Endothelial cell (in vitro differentiated cells): ENCODE data around the gene RAC2. TPM values are rescaled to one million over a fixed set of nuclear protein-coding genes. Genes with fewer than 3 reads are reported as not detected.
A peak's percentile ranks its signal among the peaks of the same experiment; 100 is the strongest.

Experiments used
- DNase-seq: peaks from one replicate; pipeline ENCODE4 v3.0.0; 2021; ENCODE audit warnings: low spot score
- H3K27ac Mint-ChIP-seq: one replicate; pipeline ENCODE4 v1.8.0; 2021; ENCODE audit warnings: mixed read lengths, inconsistent platforms; ENCODE audit not compliant: unreplicated experiment
- H3K27me3 Mint-ChIP-seq: one replicate; pipeline ENCODE4 v1.8.0; 2021; ENCODE audit warnings: mild to moderate bottlenecking, moderate library complexity, mixed read lengths, inconsistent platforms; ENCODE audit not compliant: unreplicated experiment
- H3K36me3 Mint-ChIP-seq: one replicate; pipeline ENCODE4 v1.8.0; 2021; ENCODE audit warnings: mild to moderate bottlenecking, low read depth, mixed read lengths, inconsistent platforms; ENCODE audit not compliant: unreplicated experiment
- H3K4me1 Mint-ChIP-seq: one replicate; pipeline ENCODE4 v1.8.0; 2021; ENCODE audit warnings: mild to moderate bottlenecking, mixed read lengths, inconsistent platforms; ENCODE audit not compliant: unreplicated experiment
- H3K4me3 Mint-ChIP-seq: one replicate; pipeline ENCODE4 v1.8.0; 2021; ENCODE audit warnings: mild to moderate bottlenecking, mixed read lengths, inconsistent platforms; ENCODE audit not compliant: unreplicated experiment
- H3K9me3 Mint-ChIP-seq: one replicate; pipeline ENCODE4 v1.8.0; 2021; ENCODE audit warnings: mixed read lengths, inconsistent platforms; ENCODE audit not compliant: unreplicated experiment
- CTCF ChIP-seq: fragments of 200-600 bp; sonication (generic); IDR thresholded peaks from one replicate; pipeline ENCODE4 v1.5.0; 2021; ENCODE audit warnings: antibody characterized with exemption; ENCODE audit not compliant: unreplicated experiment
- total RNA-seq: library from RNA; stranded (reverse); fragmentation: NEBNext Ultra II Directional; extraction: Animal tissue kit (Norgen Biotek cat#: 25700); gene quantifications from one replicate; pipeline ENCODE4 v1.2.1, GENCODE V29; 2021; ENCODE audit not compliant: unreplicated experiment

The RAC2 gene
- total RNA-seq, 1 donor from 2014 or later: 16.6 TPM

- Mint-ChIP-seq H3K4me3 (peak overlapping the region; percentile 82), H3K9me3 (no peaks in the 10 kb centered on the region), H3K36me3 (peaks cover 8% of the 10 kb centered on the region), H3K4me1 (peaks cover 3% of the 10 kb centered on the region), H3K27me3 (peaks cover 1% of the 10 kb centered on the region), H3K27ac (no peak overlapping the region)
- no peak for DNase-seq
- no peak for TF ChIP-seq CTCF
Observed at GRCh38 chr22:37197451-37198257, 46.4 kb downstream of the RAC2 start.

- Mint-ChIP-seq H3K36me3 (peaks cover 8% of the 10 kb centered on the region), H3K27me3 (peaks cover 1% of the 10 kb centered on the region), H3K27ac (no peak overlapping the region), H3K4me3 (no peak overlapping the region), H3K4me1 (peaks cover 3% of the 10 kb centered on the region), H3K9me3 (no peaks in the 10 kb centered on the region)
- no peak for DNase-seq
- TF ChIP-seq CTCF: no peak
Observed at GRCh38 chr22:37196539-37197450, 47.3 kb downstream of the RAC2 start.

- DNase-seq: no peak
Observed at GRCh38 chr22:37195921-37196320, 48.1 kb downstream of the RAC2 start.

GRCh38 chr22:37194750-37195149 is 49.3 kb downstream of the RAC2 start:
- Mint-ChIP-seq H3K27ac (no peak overlapping the region), H3K4me1 (peaks cover 4% of the 10 kb centered on the region), H3K36me3 (peaks cover 8% of the 10 kb centered on the region), H3K9me3 (no peaks in the 10 kb centered on the region), H3K27me3 (peaks cover 1% of the 10 kb centered on the region), H3K4me3 (no peak overlapping the region)
- no peak for TF ChIP-seq CTCF
- DNase-seq: no peak

More at GRCh38 chr22:37195921-37196320, 48.1 kb downstream of the RAC2 start:
- no peak for TF ChIP-seq CTCF
- Mint-ChIP-seq H3K4me1 (peaks cover 3% of the 10 kb centered on the region), H3K27ac (no peak overlapping the region), H3K9me3 (no peaks in the 10 kb centered on the region), H3K27me3 (peaks cover 1% of the 10 kb centered on the region), H3K4me3 (no peak overlapping the region), H3K36me3 (peaks cover 8% of the 10 kb centered on the region)
